Measurements from ENCODE around the gene SSR3. TPM values are rescaled to one million over a fixed set of nuclear protein-coding genes. Genes with fewer than 3 reads are reported as not detected.

SSR3 gene
- total and polyA plus RNA-seq, 12 donors = 47.1 to 479 (median 116) TPM

DNA sequence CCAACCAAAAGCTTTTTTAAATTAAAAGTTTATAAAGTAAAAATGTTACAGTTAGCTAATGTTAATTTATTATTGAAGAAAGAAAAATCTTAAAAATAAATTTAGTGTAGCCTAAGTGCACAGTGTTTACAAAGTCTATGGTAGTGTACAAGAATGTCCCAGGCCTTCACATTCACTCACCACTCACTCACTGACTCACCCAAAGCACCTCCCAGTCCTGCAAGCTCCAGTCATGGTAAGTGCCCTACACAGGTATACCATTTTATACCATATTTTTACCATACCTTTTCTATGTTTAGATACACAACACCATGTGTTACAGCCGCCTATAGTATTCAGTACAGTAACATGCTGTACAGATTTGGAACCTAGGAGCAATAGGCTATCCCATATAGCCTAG, 29.1 kb downstream of the SSR3 start:
- no peaks in the 10 kb centered on the region for H3K36me3 ChIP-seq (replicated peaks in 1 of 2)
- no peak overlapping the region for H3K27ac ChIP-seq
- WGBS, 4 donors = 92 to 100% (median 100%) methylated on average over 1 of the region's 1 CpG
- no peaks in the 10 kb centered on the region for H3K27me3 ChIP-seq
- TF ChIP-seq CTCF (IDR thresholded peaks at IDR 0.05) = no peak
- no peak for TF ChIP-seq POLR2A (IDR thresholded peaks at IDR 0.05)
- no peak overlapping the region for H3K4me3 ChIP-seq
- no peaks in the 10 kb centered on the region for H3K9me3 ChIP-seq (replicated peaks in 1 of 3)
- H3K4me1 ChIP-seq (replicated peaks in 1 of 2) = no peaks in the 10 kb centered on the region
- intact Hi-C loops (cut with DNase I) = loop anchor here in 1 of 2 donors (10.0 kb wide), 1 partner anchor 559 kb away; no protein-coding TSS in a partner anchor
- DNase-seq = no peak

GRCh38 chr3:156522673-156523072, 32.2 kb downstream of the SSR3 start:
- Histone ChIP-seq H3K4me3 (no peak overlapping the region), H3K27me3 (no peaks in the 10 kb centered on the region), H3K9me3 (replicated peaks in 1 of 3) (no peaks in the 10 kb centered on the region), H3K36me3 (replicated peaks in 1 of 2) (no peaks in the 10 kb centered on the region), H3K27ac (no peak overlapping the region), H3K4me1 (replicated peaks in 1 of 2) (no peaks in the 10 kb centered on the region)
- TF ChIP-seq POLR2A (IDR thresholded peaks at IDR 0.05) (no peak), CTCF (IDR thresholded peaks at IDR 0.05) (no peak)
- no peak for DNase-seq
- 92 to 96% (median 95%) methylated on average over 4 of the region's 4 CpGs for WGBS, 4 donors
- intact Hi-C loops (cut with DNase I) = loop anchor here in 1 of 2 donors (10.0 kb wide), 1 partner anchor 562 kb away; no protein-coding TSS in a partner anchor

- Histone ChIP-seq H3K4me3 (no peak overlapping the region), H3K9me3 (replicated peaks in 1 of 3) (no peaks in the 10 kb centered on the region), H3K27ac (no peak overlapping the region), H3K36me3 (replicated peaks in 1 of 2) (no peaks in the 10 kb centered on the region), H3K4me1 (replicated peaks in 1 of 2) (peaks cover 9 to 13% of the 10 kb centered on the region in 2 donors), H3K27me3 (no peaks in the 10 kb centered on the region)
- intact Hi-C loops (cut with DNase I) = loop anchor here in 1 of 2 donors (10.0 kb wide), 2 partner anchors 375 to 565 kb away; no protein-coding TSS in a partner anchor
- WGBS, 4 donors = 88 to 100% (median 91%) methylated on average over 1 of the region's 1 CpG
- no peak for DNase-seq
- TF ChIP-seq CTCF (IDR thresholded peaks at IDR 0.05) (no peak), POLR2A (IDR thresholded peaks at IDR 0.05) (no peak)
Observed at GRCh38 chr3:156519758-156520162, 35.2 kb downstream of the SSR3 start.

DNA sequence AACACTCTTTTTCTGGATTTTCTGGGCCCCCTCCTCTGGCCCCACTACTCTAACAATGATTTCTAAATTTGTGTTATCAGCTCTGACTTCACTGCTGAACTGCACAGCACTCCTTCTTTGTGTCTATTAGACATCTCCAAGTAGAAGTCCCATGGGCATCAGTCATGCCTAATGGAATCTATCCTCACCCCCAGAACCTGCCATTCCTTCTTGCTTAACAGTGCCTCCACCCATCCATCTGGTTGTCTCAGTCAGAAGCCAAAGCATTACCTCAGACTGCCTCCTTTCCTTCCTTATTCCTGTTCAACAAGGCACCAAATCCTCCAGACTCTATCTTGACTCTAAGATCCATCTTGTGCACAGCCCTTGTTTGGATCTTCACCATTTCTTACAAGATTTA, 36.2 kb downstream of the SSR3 start:
- H3K9me3 ChIP-seq (replicated peaks in 1 of 3) = no peaks in the 10 kb centered on the region
- no peaks in the 10 kb centered on the region for H3K27me3 ChIP-seq
- intact Hi-C loops (cut with DNase I) = loop anchor here in 1 of 2 donors (10.0 kb wide), 1 partner anchor 374 kb away; no protein-coding TSS in a partner anchor
- TF ChIP-seq POLR2A (IDR thresholded peaks at IDR 0.05) (no peak), CTCF (IDR thresholded peaks at IDR 0.05) (no peak)
- peaks cover 9 to 13% of the 10 kb centered on the region in 2 donors for H3K4me1 ChIP-seq (replicated peaks in 1 of 2)
- H3K27ac ChIP-seq = no peak overlapping the region
- no peaks in the 10 kb centered on the region for H3K36me3 ChIP-seq (replicated peaks in 1 of 2)
- no peak for DNase-seq
- H3K4me3 ChIP-seq = no peak overlapping the region
